BLaER1 treated with 17β-estradiol and CSF1 and Interleukin-3, amounts not matched to agents 10 nM and 100 nM (cell line): ENCODE data around the gene DCUN1D5.

ENCODE experiments used
- H3K27ac ChIP-seq, 11 experiments: shearing (Covaris generic); formaldehyde crosslinking; 2 replicates each; pipeline ENCODE4 v1.8.1; 2022
- H3K27me3 ChIP-seq, 11 experiments: shearing (Covaris generic); formaldehyde crosslinking; 2 replicates each; pipeline ENCODE4 v1.8.1; 2022
- H3K36me3 ChIP-seq, 11 experiments: shearing (Covaris generic); formaldehyde crosslinking; 2 replicates each; pipeline ENCODE4 v1.8.1; 2022
- H3K4me1 ChIP-seq, 10 experiments: shearing (Covaris generic); formaldehyde crosslinking; 2 replicates each; pipeline ENCODE4 v1.8.1; 2022
- H3K4me2 ChIP-seq, 11 experiments: shearing (Covaris generic); formaldehyde crosslinking; 2 replicates each; pipeline ENCODE4 v1.8.1; 2022
- H3K4me3 ChIP-seq, 10 experiments: shearing (Covaris generic); formaldehyde crosslinking; 2 replicates each; pipeline ENCODE4 v1.8.1; 2022
- H3K9ac ChIP-seq, 11 experiments: shearing (Covaris generic); formaldehyde crosslinking; 2 replicates each; pipeline ENCODE4 v1.8.1; 2022
- H3K9me3 ChIP-seq, 11 experiments: shearing (Covaris generic); formaldehyde crosslinking; replicated peaks in 1 of 11; 2 replicates each; pipeline ENCODE4 v1.8.1; 2022
- H4K20me1 ChIP-seq, 11 experiments: shearing (Covaris generic); formaldehyde crosslinking; 2 replicates each; pipeline ENCODE4 v1.8.1; 2022
- Cebpa-rat ChIP-seq, 11 experiments: shearing (Covaris generic); IDR thresholded peaks; 2 replicates each; pipeline ENCODE4 v1.8.1; 2022

The DCUN1D5 gene

DNA sequence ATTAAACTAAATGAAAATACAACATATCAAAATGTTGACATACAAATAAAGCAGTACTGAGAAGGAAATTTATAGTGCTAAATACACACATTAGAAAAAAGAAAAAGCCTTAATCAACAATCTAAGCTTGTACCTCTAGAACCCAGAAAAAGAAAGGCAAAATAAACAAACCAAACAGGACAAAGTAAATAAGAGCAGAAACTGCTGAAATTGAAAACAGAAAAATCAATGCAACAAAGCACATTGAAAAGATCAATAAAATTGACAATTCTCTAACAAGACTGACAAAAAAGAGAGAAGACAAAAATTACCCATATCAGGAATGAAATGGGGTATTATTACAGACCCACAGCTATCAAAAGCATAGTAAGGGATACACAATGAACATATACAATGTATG lies 21.0 kb downstream of the DCUN1D5 start:
- peaks cover 0 to 44% (median 16%) of the 10 kb centered on the region in 11 experiments; a peak in 11 of 22 replicates for H4K20me1 ChIP-seq
- H3K27me3 ChIP-seq, result no peaks in the 10 kb centered on the region
- TF ChIP-seq Cebpa-rat (IDR thresholded peaks at IDR 0.05), result no peak
- no peak overlapping the region for H3K9ac ChIP-seq
- peaks cover 0 to 34% (median 19%) of the 10 kb centered on the region in 11 experiments; a peak in 15 of 22 replicates for H3K9me3 ChIP-seq
- H3K4me2 ChIP-seq, result peak overlapping the region in 8 of 11 experiments; percentile 0 to 66 (median 34); a peak in 9 of 22 replicates
- H3K36me3 ChIP-seq, result peaks cover 45 to 90% (median 68%) of the 10 kb centered on the region in 11 experiments
- peaks cover 4 to 34% (median 22%) of the 10 kb centered on the region in 10 experiments; a peak in 18 of 20 replicates for H3K4me1 ChIP-seq
- H3K27ac ChIP-seq, result peak overlapping the region in 3 of 11 experiments; percentile 1 to 38 (median 18); a peak in 1 of 22 replicates
- H3K4me3 ChIP-seq, result no peak overlapping the region

DNA sequence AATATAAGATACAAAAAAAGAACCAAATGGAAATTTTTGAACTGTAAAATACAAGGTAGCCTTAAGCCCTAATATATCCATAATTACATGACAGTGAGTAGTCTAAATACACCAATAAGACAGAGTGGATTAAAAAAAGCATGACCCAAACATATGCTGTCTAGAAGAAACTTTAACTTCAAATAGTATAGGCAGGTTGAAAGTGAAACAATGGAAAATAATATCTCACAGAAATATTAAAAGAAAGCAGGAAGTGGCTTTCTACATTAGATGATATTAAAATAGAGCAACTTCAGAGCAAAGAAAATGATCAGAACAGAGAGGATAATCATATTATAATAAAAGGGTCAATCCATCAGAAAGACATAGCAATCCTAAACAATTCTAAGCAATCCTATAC lies 21.8 kb downstream of the DCUN1D5 start:
- Histone ChIP-seq H3K27me3 (no peaks in the 10 kb centered on the region), H3K9ac (no peak overlapping the region), H3K4me3 (no peak overlapping the region), H4K20me1 (peaks cover 0 to 44% (median 11%) of the 10 kb centered on the region in 11 experiments; a peak in 11 of 22 replicates), H3K36me3 (peaks cover 45 to 90% (median 68%) of the 10 kb centered on the region in 11 experiments), H3K27ac (peak overlapping the region in 6 of 11 experiments; percentile 1 to 40 (median 19); a peak in 5 of 22 replicates), H3K4me2 (peak overlapping the region; percentile 0 to 66 (median 33); a peak in 13 of 22 replicates), H3K4me1 (peaks cover 4 to 34% (median 22%) of the 10 kb centered on the region in 10 experiments; a peak in 18 of 20 replicates), H3K9me3 (peaks cover 0 to 28% (median 16%) of the 10 kb centered on the region in 11 experiments; a peak in 15 of 22 replicates)
- no peak for TF ChIP-seq Cebpa-rat (IDR thresholded peaks at IDR 0.05)

DNA sequence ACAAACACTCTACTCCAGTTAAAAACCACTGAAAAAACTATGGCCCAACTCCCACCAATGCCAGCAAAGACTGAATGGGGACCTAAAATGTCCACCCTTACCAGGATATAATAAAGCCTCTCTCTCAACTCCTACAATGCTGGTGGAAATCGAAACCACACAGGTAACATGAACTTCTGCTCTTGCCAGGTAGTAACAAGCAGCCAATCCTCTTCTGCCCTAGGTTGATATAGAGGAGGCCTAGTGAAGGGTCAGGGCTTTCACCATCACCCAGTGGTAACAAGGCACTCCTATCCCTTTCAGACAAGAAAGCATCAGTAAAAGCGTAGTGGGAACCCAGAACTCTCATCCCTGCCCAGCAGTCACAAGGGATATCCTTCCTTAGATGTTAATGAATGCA lies 22.6 kb downstream of the DCUN1D5 start:
- Histone ChIP-seq H3K4me2 (peak overlapping the region in 2 of 11 experiments; percentile 2 to 18; a peak in 1 of 22 replicates), H3K4me3 (no peak overlapping the region), H4K20me1 (peaks cover 0 to 44% (median 11%) of the 10 kb centered on the region in 11 experiments; a peak in 11 of 22 replicates), H3K9ac (no peak overlapping the region), H3K4me1 (peaks cover 4 to 34% (median 22%) of the 10 kb centered on the region in 10 experiments; a peak in 18 of 20 replicates), H3K27ac (no peak overlapping the region), H3K9me3 (peaks cover 0 to 25% (median 13%) of the 10 kb centered on the region in 11 experiments; a peak in 14 of 22 replicates), H3K27me3 (no peaks in the 10 kb centered on the region), H3K36me3 (peaks cover 47 to 90% (median 68%) of the 10 kb centered on the region in 11 experiments)
- no peak for TF ChIP-seq Cebpa-rat (IDR thresholded peaks at IDR 0.05)

DNA sequence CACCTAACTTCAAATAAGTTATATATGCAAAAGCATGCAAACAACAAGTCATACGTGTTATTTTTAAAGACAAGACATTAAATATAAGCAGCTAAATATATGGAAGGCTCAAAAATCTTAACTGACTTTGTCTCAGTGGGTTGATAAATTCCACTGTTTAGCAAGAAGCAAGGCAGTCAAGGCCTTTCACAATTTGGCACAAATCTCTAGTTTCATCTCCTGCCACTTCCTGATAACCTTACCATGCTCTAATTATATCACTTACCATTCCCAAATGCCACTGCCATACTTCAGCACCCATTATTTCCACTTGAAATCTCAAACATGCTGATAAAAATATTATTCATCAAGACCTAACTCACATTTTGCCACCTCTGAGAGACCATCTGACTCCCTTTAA lies 24.8 kb downstream of the DCUN1D5 start:
- no peak overlapping the region for H3K9ac ChIP-seq
- no peak overlapping the region for H3K27ac ChIP-seq
- peaks cover 56 to 94% (median 74%) of the 10 kb centered on the region in 11 experiments for H3K36me3 ChIP-seq

DNA sequence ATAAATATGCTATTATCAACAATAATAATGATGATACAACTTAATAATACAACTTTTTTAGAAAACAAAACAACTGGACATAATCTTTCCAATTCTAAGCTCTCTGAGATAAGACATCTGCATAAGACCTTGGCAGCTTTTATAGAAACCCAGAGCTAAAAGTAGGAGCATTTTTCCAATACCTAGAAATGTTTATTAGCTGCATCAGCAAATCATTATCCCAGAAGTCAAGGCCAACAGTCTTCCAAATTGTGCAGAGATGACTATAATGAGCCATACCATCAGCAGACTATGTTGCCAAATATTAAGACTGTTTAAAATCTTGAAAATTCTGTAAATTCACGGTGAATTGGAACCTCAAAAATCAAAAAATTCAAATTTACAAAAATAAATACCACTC lies 30.3 kb downstream of the DCUN1D5 start:
- no peak overlapping the region for H3K4me3 ChIP-seq
- H3K27me3 ChIP-seq, result no peaks in the 10 kb centered on the region
- no peak for TF ChIP-seq Cebpa-rat (IDR thresholded peaks at IDR 0.05)
- peaks cover 0 to 8% (median 0%) of the 10 kb centered on the region in 11 experiments; a peak in 3 of 22 replicates for H4K20me1 ChIP-seq
- H3K9me3 ChIP-seq, result no peaks in the 10 kb centered on the region
- no peak overlapping the region for H3K9ac ChIP-seq
- H3K36me3 ChIP-seq, result peaks cover 55 to 94% (median 78%) of the 10 kb centered on the region in 11 experiments
- no peak overlapping the region for H3K4me2 ChIP-seq
- no peak overlapping the region for H3K27ac ChIP-seq
- H3K4me1 ChIP-seq, result peaks cover 0 to 18% (median 0%) of the 10 kb centered on the region in 10 experiments; a peak in 8 of 20 replicates

More for the DNA sequence above, 24.8 kb downstream of the DCUN1D5 start:
- Histone ChIP-seq H4K20me1 (peaks cover 0 to 41% (median 11%) of the 10 kb centered on the region in 11 experiments; a peak in 11 of 22 replicates), H3K4me2 (peak overlapping the region in 9 of 11 experiments; percentile 2 to 45 (median 24); a peak in 9 of 22 replicates), H3K4me3 (no peak overlapping the region; a peak in 1 of 20 replicates), H3K4me1 (peaks cover 4 to 34% (median 22%) of the 10 kb centered on the region in 10 experiments; a peak in 18 of 20 replicates), H3K9me3 (peaks cover 0 to 17% (median 12%) of the 10 kb centered on the region in 11 experiments; a peak in 12 of 22 replicates), H3K27me3 (no peaks in the 10 kb centered on the region)
- TF ChIP-seq Cebpa-rat (IDR thresholded peaks at IDR 0.05), result no peak

DNA sequence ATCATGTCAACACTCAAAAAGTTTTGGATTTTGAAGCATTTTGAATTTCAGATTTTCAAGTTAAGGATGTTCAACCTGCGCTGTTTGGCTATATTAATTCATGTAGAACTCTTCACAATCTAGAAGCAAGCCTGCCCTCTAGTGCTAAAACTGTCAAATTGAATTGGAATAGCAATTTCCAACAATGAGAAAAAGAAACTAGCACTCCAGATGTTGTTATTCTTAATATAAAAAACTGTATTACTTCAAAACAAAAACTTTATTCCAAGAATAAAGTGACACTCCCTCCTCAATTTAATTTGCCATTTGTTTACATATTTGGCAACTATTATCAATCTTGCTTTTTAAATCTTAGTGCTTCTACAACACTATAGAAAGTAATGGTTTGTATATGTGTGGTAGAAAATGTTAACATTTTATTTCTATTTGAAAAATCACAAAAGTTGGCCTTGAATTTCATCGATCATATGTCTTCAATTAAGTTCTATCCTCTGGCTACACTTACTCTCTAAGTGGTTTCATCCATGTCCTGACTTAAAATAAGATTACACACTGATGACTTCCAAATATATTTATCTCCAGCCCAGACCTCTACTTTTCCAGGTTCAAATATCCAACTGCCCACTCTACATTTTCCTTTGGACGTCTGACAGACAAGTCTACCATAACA lies 36.6 kb downstream of the DCUN1D5 start:
- H3K9ac ChIP-seq, result peak overlapping the region in 2 of 11 experiments; percentile 29 to 63; a peak in 3 of 22 replicates
- H3K27me3 ChIP-seq, result no peaks in the 10 kb centered on the region
- H4K20me1 ChIP-seq, result peaks cover 0 to 9% (median 0%) of the 10 kb centered on the region in 11 experiments; a peak in 1 of 22 replicates
- peaks cover 0 to 7% (median 0%) of the 10 kb centered on the region in 11 experiments; a peak in 1 of 22 replicates for H3K9me3 ChIP-seq
- peaks cover 0 to 64% (median 21%) of the 10 kb centered on the region in 11 experiments; a peak in 20 of 22 replicates for H3K36me3 ChIP-seq
- peaks cover 0 to 51% (median 0%) of the 10 kb centered on the region in 10 experiments; a peak in 6 of 20 replicates for H3K4me1 ChIP-seq
- H3K4me3 ChIP-seq, result no peak overlapping the region
- no peak for TF ChIP-seq Cebpa-rat (IDR thresholded peaks at IDR 0.05)
- peak overlapping the region in 2 of 11 experiments; percentile 35 to 62; a peak in 3 of 22 replicates for H3K27ac ChIP-seq
- H3K4me2 ChIP-seq, result peak overlapping the region in 2 of 11 experiments; percentile 10 to 43; a peak in 3 of 22 replicates

DNA sequence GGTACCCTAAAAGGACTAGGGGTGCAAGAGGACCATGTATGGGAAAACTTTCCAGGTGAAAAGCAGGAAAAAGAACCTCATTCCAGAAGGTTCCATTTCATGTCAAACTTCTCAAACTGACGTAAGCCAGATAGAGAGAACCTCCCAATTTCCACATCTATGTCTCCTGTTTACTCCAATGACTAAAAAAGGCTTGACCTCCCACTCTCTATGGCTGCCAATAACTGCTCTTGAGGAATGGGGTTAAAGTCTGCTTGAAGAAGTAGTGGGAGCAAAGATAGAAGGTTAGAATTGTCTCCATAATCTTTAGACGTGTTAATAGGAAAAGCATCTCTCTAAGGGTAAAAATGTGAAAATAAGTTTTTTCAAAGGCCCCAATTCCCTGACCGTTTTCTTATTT lies 38.0 kb downstream of the DCUN1D5 start:
- peaks cover 0 to 7% (median 0%) of the 10 kb centered on the region in 11 experiments; a peak in 1 of 22 replicates for H3K9me3 ChIP-seq
- TF ChIP-seq Cebpa-rat (IDR thresholded peaks at IDR 0.05), result no peak

DNA sequence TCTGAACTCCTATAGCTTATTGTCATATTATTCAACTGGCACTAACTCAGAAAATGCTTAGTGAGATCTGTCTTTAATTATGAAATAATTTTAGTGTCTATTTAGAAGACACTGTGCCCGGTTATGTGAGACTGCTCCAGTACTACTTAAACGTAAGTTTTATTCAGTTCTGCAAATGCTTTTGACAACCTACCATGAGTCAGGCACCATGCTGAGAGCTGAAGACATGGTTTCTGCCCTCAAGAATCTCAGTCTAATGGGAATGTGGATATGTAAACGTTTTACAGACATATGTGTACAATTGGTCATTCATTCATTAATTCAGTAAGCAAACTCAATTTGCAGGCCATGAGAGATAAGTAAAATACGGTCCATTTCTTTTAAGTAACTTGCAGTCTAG lies 40.0 kb downstream of the DCUN1D5 start:
- no peak for TF ChIP-seq Cebpa-rat (IDR thresholded peaks at IDR 0.05)
- Histone ChIP-seq H3K36me3 (peaks cover 0 to 36% (median 2%) of the 10 kb centered on the region in 11 experiments; a peak in 11 of 22 replicates), H3K4me2 (no peak overlapping the region), H3K27ac (no peak overlapping the region), H3K9me3 (peaks cover 0 to 7% (median 0%) of the 10 kb centered on the region in 11 experiments; a peak in 1 of 22 replicates), H3K4me1 (peaks cover 0 to 52% (median 0%) of the 10 kb centered on the region in 10 experiments; a peak in 6 of 20 replicates), H4K20me1 (peaks cover 0 to 9% (median 0%) of the 10 kb centered on the region in 11 experiments; a peak in 1 of 22 replicates), H3K27me3 (no peaks in the 10 kb centered on the region), H3K9ac (no peak overlapping the region), H3K4me3 (no peak overlapping the region)

More for the DNA sequence above, 38.0 kb downstream of the DCUN1D5 start:
- H3K4me2 ChIP-seq, result peak overlapping the region in 2 of 11 experiments; percentile 10 to 37; a peak in 2 of 22 replicates
- peaks cover 0 to 53% (median 13%) of the 10 kb centered on the region in 11 experiments; a peak in 18 of 22 replicates for H3K36me3 ChIP-seq
- H3K4me1 ChIP-seq, result peaks cover 0 to 41% (median 0%) of the 10 kb centered on the region in 10 experiments; a peak in 6 of 20 replicates
- H3K9ac ChIP-seq, result 0 out of 22 replicates have a peak overlapping the region, but pooled peaks of 1 of the 11 experiments have one; percentile 11
- H3K27ac ChIP-seq, result peak overlapping the region in 2 of 11 experiments; percentile 1 to 36; a peak in 1 of 22 replicates
- peaks cover 0 to 9% (median 0%) of the 10 kb centered on the region in 11 experiments; a peak in 1 of 22 replicates for H4K20me1 ChIP-seq
- no peaks in the 10 kb centered on the region for H3K27me3 ChIP-seq
- H3K4me3 ChIP-seq, result no peak overlapping the region
